GM18868 (cell line): ENCODE results near the gene LAMA5.

Experiments
- ATAC-seq: cut with Tn5 transposase; IDR thresholded peaks from one replicate; pipeline ENCODE4 v1.9.1; 2021; ENCODE audit warnings: mild to moderate bottlenecking, moderate library complexity; ENCODE audit not compliant: unreplicated experiment

The LAMA5 gene

GRCh38 chr20:62367136-62367632, at the start of gene LAMA5:
TSS of gene LAMA5 (minus strand) at chr20:62367312. CDS start at chr20:62367245, 67 bp downstream.
- no peak for ATAC-seq

GRCh38 chr20:62415354-62416111, 48.4 kb upstream of the LAMA5 start:
- no peak for ATAC-seq

GRCh38 chr20:62413896-62414481, 46.9 kb upstream of the LAMA5 start:
- no peak for ATAC-seq

- ATAC-seq: no peak
These were observed 46.0 kb upstream of the LAMA5 start for GRCh38 chr20:62413025-62413570.

GRCh38 chr20:62412194-62413024, 45.3 kb upstream of the LAMA5 start:
- ATAC-seq: no peak

- ATAC-seq: no peak
These were observed 44.5 kb upstream of the LAMA5 start for GRCh38 chr20:62411479-62412193.

GRCh38 chr20:62410746-62411478, 43.8 kb upstream of the LAMA5 start:
- ATAC-seq: no peak

- no peak for ATAC-seq
These were observed 43.0 kb upstream of the LAMA5 start for GRCh38 chr20:62409931-62410745.

GRCh38 chr20:62409086-62409853, 42.2 kb upstream of the LAMA5 start:
- no peak for ATAC-seq

GRCh38 chr20:62408640-62409039, 41.5 kb upstream of the LAMA5 start:
- no peak for ATAC-seq

GRCh38 chr20:62408055-62408454, 40.9 kb upstream of the LAMA5 start:
- no peak for ATAC-seq

- peak; percentile 92 for ATAC-seq
These were observed 40.3 kb upstream of the LAMA5 start, which contains the start of gene CABLES2 for GRCh38 chr20:62407221-62407992. TSS of gene CABLES2 (minus strand) at chr20:62407285. CDS start at chr20:62407276, 9 bp downstream.

GRCh38 chr20:62406635-62407176, 39.6 kb upstream of the LAMA5 start:
- ATAC-seq: no peak

GRCh38 chr20:62405981-62406513, 38.9 kb upstream of the LAMA5 start:
- ATAC-seq: no peak

- no peak for ATAC-seq
These were observed 38.2 kb upstream of the LAMA5 start for GRCh38 chr20:62405108-62405980.

GRCh38 chr20:62404761-62405107, 37.6 kb upstream of the LAMA5 start:
- no peak for ATAC-seq
